ENCODE measurements around the gene SPRR2B. TPM values are rescaled to one million over a fixed set of nuclear protein-coding genes. Genes with fewer than 3 reads are reported as not detected.
A peak's percentile ranks its signal among the peaks of the same experiment; 100 is the strongest.
"Not testable (repeated sequence)": the region's sequence is repeated elsewhere in the genome, so short reads cannot be mapped to it uniquely, and the experiment has no call there.

SPRR2B gene
- polyA plus RNA-seq, 3 donors = not detected

- no peak for DNase-seq (ENCODE audit: extremely low read depth in 1 of 11, low read depth in 9 of 11, low spot score in 4 of 11)
Observed at GRCh38 chr1:153049211-153049610, 22.2 kb downstream of the SPRR2B start.

DNA sequence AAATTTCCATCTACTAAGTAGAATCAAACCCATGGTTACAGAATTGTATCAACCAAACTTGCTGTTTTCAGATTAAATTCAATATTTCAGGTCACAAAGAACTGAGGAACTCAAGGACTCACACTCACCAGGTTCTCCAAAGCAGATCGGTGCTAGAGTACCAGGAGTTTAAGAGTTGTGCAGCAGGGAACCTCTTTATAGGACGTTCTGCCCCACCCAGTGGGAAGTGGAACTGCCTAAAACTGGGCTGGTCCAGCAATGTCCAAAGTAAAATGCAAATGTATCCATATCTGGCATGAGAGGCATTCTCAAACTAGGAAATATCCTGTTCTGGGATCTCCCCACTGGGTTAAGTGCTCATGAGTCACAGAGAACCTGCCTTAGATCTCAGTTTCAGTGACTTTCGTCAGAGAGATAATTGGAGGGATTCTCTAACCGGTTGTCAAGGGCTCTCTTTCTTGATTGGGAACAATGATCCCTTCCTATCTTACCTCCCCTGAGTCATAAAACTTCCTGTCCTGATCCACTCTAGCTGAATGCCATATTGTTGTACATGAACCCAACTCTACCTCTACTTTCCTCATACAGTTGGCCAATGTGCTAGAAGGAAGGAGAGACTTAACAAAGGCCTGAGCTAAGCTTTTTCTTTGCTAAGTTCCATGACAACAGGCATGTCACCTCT lies 30.3 kb downstream of the SPRR2B start, which contains the start of gene SPRR2D:
Gene SPRR2D, minus strand, starts transcription at position 171 of the 682 bp plus-strand sequence. CDS start 774 bp downstream, outside the sequence.
- DNase-seq (ENCODE audit: extremely low read depth in 1 of 11, low read depth in 9 of 11, low spot score in 4 of 11) = no peak

- DNase-seq (ENCODE audit: extremely low read depth in 1 of 11, low read depth in 9 of 11, low spot score in 4 of 11) = no peak
Observed at GRCh38 chr1:153035211-153035610, 36.2 kb downstream of the SPRR2B start.

DNA sequence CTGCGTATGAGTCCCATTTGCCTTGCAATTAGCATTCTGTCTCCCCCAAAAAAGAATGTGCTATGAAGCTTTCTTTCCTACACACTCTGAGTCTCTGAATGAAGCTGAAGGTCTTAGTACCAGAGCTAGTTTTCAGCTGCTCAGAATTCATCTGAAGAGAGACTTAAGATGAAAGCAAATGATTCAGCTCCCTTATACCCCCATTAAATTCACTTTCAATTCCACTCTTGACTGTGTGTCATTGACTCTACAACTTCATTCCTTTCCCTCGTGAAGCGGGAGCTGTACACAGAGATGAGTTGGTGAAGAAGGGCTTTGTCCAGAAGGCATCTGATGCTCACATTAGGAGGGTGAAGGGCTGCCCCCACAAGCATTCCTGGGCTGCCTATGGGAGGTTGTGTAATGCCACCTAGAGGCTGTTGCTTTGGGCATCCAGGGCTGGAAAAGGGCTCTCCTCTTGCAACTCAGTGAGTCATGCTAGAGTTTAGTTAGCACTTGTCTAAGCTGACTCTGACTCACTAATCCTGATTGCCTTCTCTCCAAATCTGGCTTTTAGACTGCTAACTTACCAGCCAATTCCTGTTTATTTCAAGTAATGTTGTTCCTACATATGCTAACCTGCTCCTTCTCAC lies 38.6 kb downstream of the SPRR2B start:
- peak in 7 of 11 donors; percentile 0 to 19 (median 4) for DNase-seq (ENCODE audit: extremely low read depth in 1 of 11, low read depth in 9 of 11, low spot score in 4 of 11)

GRCh38 chr1:153032073-153032472 lies 39.3 kb downstream of the SPRR2B start:
- DNase-seq (ENCODE audit: extremely low read depth in 1 of 11, low read depth in 9 of 11, low spot score in 4 of 11) = no peak

DNA sequence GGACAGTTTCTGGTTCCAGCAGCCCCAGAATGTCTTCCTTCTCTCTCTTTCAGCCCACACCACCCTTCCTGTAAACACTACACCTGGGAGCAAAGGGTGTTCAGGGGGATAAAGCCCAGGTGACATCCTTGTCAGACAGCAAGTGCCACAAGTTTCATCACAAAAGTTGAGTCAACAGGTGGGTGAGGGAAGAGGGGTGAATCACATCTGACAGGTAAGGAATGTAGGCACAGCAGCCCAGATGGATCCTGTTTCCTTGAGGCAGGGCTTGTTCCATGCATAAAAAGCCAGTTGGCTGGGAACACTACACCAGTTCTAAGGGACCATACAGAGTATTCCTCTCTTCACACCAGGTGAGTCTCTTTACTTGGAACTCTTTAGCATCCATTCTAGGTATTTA lies 40.5 kb downstream of the SPRR2B start, which contains the start of gene SPRR1B:
Gene SPRR1B, plus strand, starts transcription at position 309 of the 400 bp plus-strand sequence. CDS start 1,143 bp downstream, outside the sequence.
- no peak for DNase-seq (ENCODE audit: extremely low read depth in 1 of 11, low read depth in 9 of 11, low spot score in 4 of 11)

GRCh38 chr1:153028766-153029165 lies 42.6 kb downstream of the SPRR2B start:
- no peak for DNase-seq (ENCODE audit: extremely low read depth in 1 of 11, low read depth in 9 of 11, low spot score in 4 of 11)

DNA sequence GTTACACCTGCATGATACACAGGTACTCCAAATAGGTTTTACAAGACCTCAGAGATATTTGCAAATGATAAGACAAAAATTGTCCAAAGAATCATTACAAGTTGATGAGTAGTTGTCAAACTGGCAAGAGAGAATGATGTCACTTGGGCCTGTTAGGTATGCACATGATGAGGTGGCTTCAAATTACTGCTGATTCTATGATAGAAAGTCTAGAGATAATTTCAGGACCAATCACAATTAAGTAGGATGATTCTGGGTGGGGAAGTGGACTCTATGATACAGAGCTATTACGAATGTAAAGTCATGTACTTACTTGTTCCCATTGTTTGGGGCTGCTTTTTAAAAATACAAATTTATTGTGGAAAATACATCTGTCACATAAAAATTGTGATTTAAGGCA lies 45.6 kb downstream of the SPRR2B start:
- no peak for DNase-seq (ENCODE audit: extremely low read depth in 1 of 11, low read depth in 9 of 11, low spot score in 4 of 11)

- DNase-seq (ENCODE audit: extremely low read depth in 1 of 11, low read depth in 9 of 11, low spot score in 4 of 11) = no peak
Observed at GRCh38 chr1:153024413-153024812, 47.0 kb downstream of the SPRR2B start.

- DNase-seq (ENCODE audit: extremely low read depth in 1 of 11, low read depth in 9 of 11, low spot score in 4 of 11) = no peak
Observed at GRCh38 chr1:153023109-153023508, 48.3 kb downstream of the SPRR2B start.

DNA sequence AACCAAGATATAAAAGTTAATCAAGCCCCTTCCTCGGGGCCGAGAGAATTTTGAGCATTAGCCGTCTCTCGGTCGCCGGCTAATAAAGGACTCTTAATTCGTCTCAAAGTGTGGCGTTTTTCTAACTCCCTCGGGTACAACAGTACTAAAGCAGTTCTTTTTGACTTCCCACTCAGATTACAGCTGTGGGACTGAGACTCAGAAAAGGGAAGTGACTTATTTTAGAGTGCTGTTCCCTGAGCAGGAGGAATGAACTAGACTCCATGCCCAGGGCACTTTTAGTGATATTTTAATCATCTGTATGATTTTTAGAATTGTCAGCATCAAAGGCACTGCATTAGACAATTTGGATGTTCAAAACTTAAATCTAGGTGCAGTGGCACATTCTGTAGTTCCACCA lies 49.1 kb downstream of the SPRR2B start:
- DNase-seq (ENCODE audit: extremely low read depth in 1 of 11, low read depth in 9 of 11, low spot score in 4 of 11) = not testable (repeated sequence)

DNA sequence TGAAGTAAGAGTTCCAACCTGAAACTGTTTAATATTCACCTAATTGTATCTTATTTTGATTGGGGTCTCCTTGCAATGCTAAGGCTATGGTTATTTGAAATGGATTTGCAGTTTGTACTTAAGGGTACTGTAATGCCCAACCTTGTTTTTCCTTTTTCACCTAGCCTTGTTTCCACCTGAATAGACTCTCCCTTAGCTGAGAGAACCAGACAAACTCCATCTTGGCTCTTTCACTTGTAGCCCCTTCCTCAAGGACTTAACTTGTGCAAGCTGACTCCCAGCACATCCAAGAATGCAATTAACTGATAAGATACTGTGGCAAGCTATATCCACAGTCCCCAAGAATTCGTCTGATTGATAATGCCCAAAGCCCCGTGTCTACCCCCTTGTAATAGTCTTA lies 49.6 kb downstream of the SPRR2B start:
- DNase-seq (ENCODE audit: extremely low read depth in 1 of 11, low read depth in 9 of 11, low spot score in 4 of 11) = not testable (repeated sequence)

Other genes starting within 250 kb of the SPRR2B start
- not detected for gene LCE1A, start 244.1 kb downstream of the SPRR2B start, polyA plus RNA-seq (ENCODE audit: insufficient read length in 3 of 3)
- gene LCE6A, start 228.8 kb downstream of the SPRR2B start, polyA plus RNA-seq (ENCODE audit: insufficient read length in 3 of 3) = not detected
- gene LCE7A, start 211.6 kb downstream of the SPRR2B start, polyA plus RNA-seq (ENCODE audit: insufficient read length in 3 of 3) = not detected
- gene SMCP, start 193.3 kb downstream of the SPRR2B start, polyA plus RNA-seq (ENCODE audit: insufficient read length in 3 of 3) = not detected
- under 1 TPM in 2 of 3 donors, not detected in 1; 0.09 to 0.16 TPM for gene IVL, start 163.1 kb downstream of the SPRR2B start, polyA plus RNA-seq (ENCODE audit: insufficient read length in 3 of 3)
- gene SPRR5, start 124.4 kb downstream of the SPRR2B start, polyA plus RNA-seq (ENCODE audit: insufficient read length in 3 of 3) = not detected
- not detected for gene SPRR4, start 101.0 kb downstream of the SPRR2B start, polyA plus RNA-seq (ENCODE audit: insufficient read length in 3 of 3)
- gene SPRR1A, start 87.5 kb downstream of the SPRR2B start, polyA plus RNA-seq (ENCODE audit: insufficient read length in 3 of 3) = not detected
- not detected for gene SPRR3, start 69.9 kb downstream of the SPRR2B start, polyA plus RNA-seq (ENCODE audit: insufficient read length in 3 of 3)
- gene SPRR1B, start 40.4 kb downstream of the SPRR2B start, polyA plus RNA-seq (ENCODE audit: insufficient read length in 3 of 3) = not detected
- not detected for gene SPRR2D, start 30.5 kb downstream of the SPRR2B start, polyA plus RNA-seq (ENCODE audit: insufficient read length in 3 of 3)
- not detected for gene SPRR2A, start 14.1 kb downstream of the SPRR2B start, polyA plus RNA-seq (ENCODE audit: insufficient read length in 3 of 3)
- gene SPRR2E, start 22.9 kb upstream of the SPRR2B start, polyA plus RNA-seq (ENCODE audit: insufficient read length in 3 of 3) = not detected
- gene SPRR2F, start 41.9 kb upstream of the SPRR2B start, polyA plus RNA-seq (ENCODE audit: insufficient read length in 3 of 3) = not detected
- gene SPRR2G, start 79.3 kb upstream of the SPRR2B start, polyA plus RNA-seq (ENCODE audit: insufficient read length in 3 of 3) = not detected
- gene LELP1, start 131.8 kb upstream of the SPRR2B start, polyA plus RNA-seq (ENCODE audit: insufficient read length in 3 of 3) = not detected
- not detected for gene PRR9, start 146.0 kb upstream of the SPRR2B start, polyA plus RNA-seq (ENCODE audit: insufficient read length in 3 of 3)
- not detected for gene LORICRIN, start 188.1 kb upstream of the SPRR2B start, polyA plus RNA-seq (ENCODE audit: insufficient read length in 3 of 3)
- not detected for gene PGLYRP3, start 241.3 kb upstream of the SPRR2B start, polyA plus RNA-seq (ENCODE audit: insufficient read length in 3 of 3)